Type B pancreatic cell (in vitro differentiated cells): ENCODE data around the gene ACOXL. TPM values are rescaled to one million over a fixed set of nuclear protein-coding genes. Genes with fewer than 3 reads are reported as not detected.

ENCODE experiments used
- DNase-seq: peaks from one replicate; pipeline ENCODE4 v3.0.0; 2021; ENCODE audit warnings: mixed read lengths; ENCODE audit not compliant: unreplicated experiment; ENCODE audit errors: extremely low spot score
- H3K27ac Mint-ChIP-seq: 2 replicates; pipeline ENCODE4 v1.8.0; 2021; ENCODE audit warnings: mild to moderate bottlenecking, mixed read lengths
- H3K27me3 Mint-ChIP-seq: 2 replicates; pipeline ENCODE4 v1.8.0; 2021; ENCODE audit warnings: mixed read lengths
- H3K36me3 Mint-ChIP-seq: 2 replicates; pipeline ENCODE4 v1.8.0; 2021; ENCODE audit warnings: mixed read lengths
- H3K4me1 Mint-ChIP-seq: one replicate; pipeline ENCODE4 v1.8.0; 2021; ENCODE audit warnings: mixed read lengths; ENCODE audit not compliant: unreplicated experiment
- H3K4me3 Mint-ChIP-seq: 2 replicates; pipeline ENCODE4 v1.8.0; 2021; ENCODE audit warnings: mild to moderate bottlenecking, mixed read lengths
- H3K9me3 Mint-ChIP-seq: 2 replicates; pipeline ENCODE4 v1.8.0; 2021; ENCODE audit warnings: mixed read lengths
- total RNA-seq: library from RNA; stranded (reverse); gene quantifications from 2 replicates; pipeline ENCODE4 v1.2.1, GENCODE V29; 2021; ENCODE audit warnings: low replicate concordance
- TF ChIP-seq, protein P1 (sequence below): fragments of 200-600 bp; sonication (generic); conservative IDR thresholded peaks from 2 replicates; pipeline ENCODE4 v1.5.0; 2021; ENCODE audit warnings: antibody characterized with exemption, mild to moderate bottlenecking

Gene ACOXL
- total RNA-seq, 1 donor from 2014 or later = 1.4 TPM

DNA sequence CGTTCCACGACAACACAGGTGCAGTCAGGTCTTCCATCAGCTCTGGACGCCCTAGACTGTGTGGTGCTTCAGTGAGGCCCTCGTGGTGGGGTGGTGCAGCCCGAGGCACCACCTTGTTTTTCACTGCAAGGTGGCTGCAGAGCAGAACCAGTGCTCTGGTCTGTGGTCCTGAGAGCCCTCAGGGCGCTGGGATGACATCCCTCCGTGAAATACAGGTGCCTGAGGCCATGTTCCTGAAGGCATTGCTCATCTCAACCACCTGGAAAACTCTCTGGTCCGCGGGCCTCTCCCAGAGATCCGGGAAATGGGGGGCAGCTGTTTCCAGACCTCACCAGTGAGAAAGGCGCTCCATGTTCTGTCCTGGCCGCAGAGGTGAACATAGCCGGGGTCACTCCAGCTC lies 119.2 kb downstream of the ACOXL start:
- H3K27me3 Mint-ChIP-seq = no peaks in the 10 kb centered on the region
- no peak overlapping the region for H3K27ac Mint-ChIP-seq
- H3K36me3 Mint-ChIP-seq = no peaks in the 10 kb centered on the region
- peaks cover 13% of the 10 kb centered on the region for H3K4me1 Mint-ChIP-seq
- TF ChIP-seq, protein P1, sequence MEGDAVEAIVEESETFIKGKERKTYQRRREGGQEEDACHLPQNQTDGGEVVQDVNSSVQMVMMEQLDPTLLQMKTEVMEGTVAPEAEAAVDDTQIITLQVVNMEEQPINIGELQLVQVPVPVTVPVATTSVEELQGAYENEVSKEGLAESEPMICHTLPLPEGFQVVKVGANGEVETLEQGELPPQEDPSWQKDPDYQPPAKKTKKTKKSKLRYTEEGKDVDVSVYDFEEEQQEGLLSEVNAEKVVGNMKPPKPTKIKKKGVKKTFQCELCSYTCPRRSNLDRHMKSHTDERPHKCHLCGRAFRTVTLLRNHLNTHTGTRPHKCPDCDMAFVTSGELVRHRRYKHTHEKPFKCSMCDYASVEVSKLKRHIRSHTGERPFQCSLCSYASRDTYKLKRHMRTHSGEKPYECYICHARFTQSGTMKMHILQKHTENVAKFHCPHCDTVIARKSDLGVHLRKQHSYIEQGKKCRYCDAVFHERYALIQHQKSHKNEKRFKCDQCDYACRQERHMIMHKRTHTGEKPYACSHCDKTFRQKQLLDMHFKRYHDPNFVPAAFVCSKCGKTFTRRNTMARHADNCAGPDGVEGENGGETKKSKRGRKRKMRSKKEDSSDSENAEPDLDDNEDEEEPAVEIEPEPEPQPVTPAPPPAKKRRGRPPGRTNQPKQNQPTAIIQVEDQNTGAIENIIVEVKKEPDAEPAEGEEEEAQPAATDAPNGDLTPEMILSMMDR = no peak
- H3K4me3 Mint-ChIP-seq = no peak overlapping the region
- H3K9me3 Mint-ChIP-seq = no peaks in the 10 kb centered on the region
- no peak for DNase-seq

DNA sequence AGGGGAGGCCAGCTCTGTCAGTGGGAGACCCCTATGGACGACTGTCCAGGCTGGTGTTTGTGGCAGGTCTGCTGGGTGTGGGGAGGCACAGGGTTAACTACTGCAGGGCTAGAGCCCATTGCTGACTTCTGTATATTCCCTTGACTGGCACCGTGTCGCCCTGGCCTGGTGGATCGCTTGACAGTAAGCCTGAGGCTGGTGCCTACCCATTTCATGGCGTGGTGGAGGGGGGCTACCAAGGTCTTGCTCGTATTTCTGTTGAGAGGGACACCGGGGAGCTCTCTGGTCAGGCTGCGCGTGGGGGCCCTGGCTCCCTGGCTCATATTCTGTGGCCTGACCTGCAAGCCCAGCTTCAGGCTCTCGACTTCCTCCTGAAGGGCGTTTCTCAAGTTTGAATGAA lies 119.7 kb downstream of the ACOXL start:
- DNase-seq = no peak
- no peak overlapping the region for H3K27ac Mint-ChIP-seq
- no peaks in the 10 kb centered on the region for H3K9me3 Mint-ChIP-seq
- no peak overlapping the region for H3K4me3 Mint-ChIP-seq
- peaks cover 8% of the 10 kb centered on the region for H3K4me1 Mint-ChIP-seq
- no peaks in the 10 kb centered on the region for H3K36me3 Mint-ChIP-seq
- TF ChIP-seq, protein P1 = no peak
- no peaks in the 10 kb centered on the region for H3K27me3 Mint-ChIP-seq

DNA sequence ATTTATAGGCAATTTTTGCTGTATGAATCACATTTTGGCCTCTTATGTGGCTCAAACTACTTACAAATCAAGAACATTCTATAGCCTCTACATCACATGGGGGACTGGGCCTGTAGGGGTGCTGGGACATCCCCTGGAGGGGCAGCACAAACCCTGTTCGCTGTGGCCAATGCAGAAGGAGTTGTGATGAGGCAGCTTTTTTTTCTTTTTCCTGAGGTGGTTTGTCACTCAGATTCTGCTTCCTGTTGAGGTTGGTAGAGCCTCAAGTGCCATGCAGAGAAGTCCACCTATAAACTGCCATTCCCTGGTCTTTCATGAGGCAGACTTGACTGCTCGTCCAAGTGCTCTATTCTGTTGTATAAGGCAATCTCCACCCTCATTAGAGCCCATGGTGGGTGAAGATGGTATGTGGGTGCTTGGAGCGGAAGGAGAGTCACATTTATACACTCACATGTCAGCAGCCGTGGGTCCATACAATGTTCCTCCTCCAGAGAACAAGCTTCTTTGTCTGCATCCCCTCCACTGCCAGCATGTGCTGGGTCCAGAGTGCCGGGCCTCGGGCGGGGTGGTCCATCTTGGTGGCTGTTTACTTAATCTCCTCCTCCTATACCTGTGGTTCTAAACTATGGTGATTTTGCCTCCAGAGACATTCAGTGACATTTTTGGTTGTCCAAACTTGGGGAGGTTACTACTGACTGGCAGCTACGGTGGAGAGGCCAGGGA lies 120.3 kb downstream of the ACOXL start:
- H3K27ac Mint-ChIP-seq = no peak overlapping the region
- peaks cover 6% of the 10 kb centered on the region for H3K4me1 Mint-ChIP-seq
- TF ChIP-seq, protein P1 = no peak
- H3K4me3 Mint-ChIP-seq = no peak overlapping the region
- no peak for DNase-seq
- no peaks in the 10 kb centered on the region for H3K27me3 Mint-ChIP-seq
- H3K9me3 Mint-ChIP-seq = no peaks in the 10 kb centered on the region
- H3K36me3 Mint-ChIP-seq = no peaks in the 10 kb centered on the region

DNA sequence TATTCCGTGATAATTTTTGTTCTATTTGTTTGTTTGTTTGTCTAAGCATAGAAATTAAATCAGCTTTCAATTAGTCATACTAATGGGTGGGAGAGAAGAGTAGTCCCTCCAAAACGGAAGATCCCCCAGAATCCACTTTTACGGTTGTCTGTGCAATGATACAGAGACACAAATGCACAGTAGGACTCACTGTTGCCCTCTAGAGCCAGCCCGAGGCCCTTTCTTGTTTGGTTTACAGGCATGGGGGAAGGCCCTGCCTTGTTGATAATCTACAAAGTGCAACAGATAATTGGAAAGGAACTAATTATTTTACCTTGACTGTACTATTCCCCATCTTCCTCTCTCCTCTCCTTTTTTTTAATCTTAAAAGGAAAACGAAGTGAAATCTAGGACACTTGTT lies 121.1 kb downstream of the ACOXL start:
- DNase-seq = no peak
- H3K27ac Mint-ChIP-seq = no peak overlapping the region
- peaks cover 10% of the 10 kb centered on the region for H3K4me1 Mint-ChIP-seq

DNA sequence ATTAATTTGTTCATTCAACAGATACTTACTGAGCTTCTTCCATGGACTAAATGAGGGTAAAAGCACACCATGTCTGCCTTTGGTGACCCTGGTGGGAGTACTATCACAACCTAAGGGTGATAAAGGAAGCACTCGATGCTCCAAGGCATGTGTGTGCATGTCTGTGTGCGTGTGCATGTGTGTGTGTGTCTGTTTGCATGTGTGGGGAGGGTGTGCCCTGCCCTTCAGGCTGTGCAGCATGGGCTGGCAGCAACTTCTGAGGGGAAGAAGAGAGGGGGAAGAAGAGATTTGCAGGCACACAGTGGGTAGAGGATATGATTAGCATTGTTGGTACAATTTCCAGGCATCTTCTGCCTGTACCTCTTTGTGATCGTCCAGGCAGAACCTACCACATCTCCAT lies 121.6 kb downstream of the ACOXL start:
- no peaks in the 10 kb centered on the region for H3K9me3 Mint-ChIP-seq
- H3K4me3 Mint-ChIP-seq = no peak overlapping the region

More for the DNA sequence above, 121.1 kb downstream of the ACOXL start:
- H3K9me3 Mint-ChIP-seq = no peaks in the 10 kb centered on the region
- TF ChIP-seq, protein P1 = peak; percentile 75
- H3K36me3 Mint-ChIP-seq = no peaks in the 10 kb centered on the region
- no peaks in the 10 kb centered on the region for H3K27me3 Mint-ChIP-seq
- no peak overlapping the region for H3K4me3 Mint-ChIP-seq

More for the DNA sequence above, 121.6 kb downstream of the ACOXL start:
- TF ChIP-seq, protein P1 = no peak
- Mint-ChIP-seq H3K4me1 (peaks cover 11% of the 10 kb centered on the region), H3K27ac (no peak overlapping the region), H3K36me3 (no peaks in the 10 kb centered on the region), H3K27me3 (peaks cover under 1% of the 10 kb centered on the region)
- no peak for DNase-seq
